ENCODE results near the gene STXBP2. TPM values are rescaled to one million over a fixed set of nuclear protein-coding genes. Genes with fewer than 3 reads are reported as not detected.

Gene STXBP2
- total and polyA plus RNA-seq, 2 experiments from 2014 or later = 58.6 to 142 TPM

- Histone ChIP-seq H3K4me1 (ENCODE audit: insufficient read depth) (no peaks in the 10 kb centered on the region), H4K20me1 (ENCODE audit: insufficient read depth, poor library complexity, severe bottlenecking) (no peaks in the 10 kb centered on the region), H3K27me3 (no peaks in the 10 kb centered on the region), H2AFZ (no peak overlapping the region), H3K36me3 (replicated peaks; ENCODE audit: insufficient read depth, low read depth) (no peaks in the 10 kb centered on the region), H3K79me2 (no peaks in the 10 kb centered on the region), H3K4me2 (no peak overlapping the region), H3K9me2 (replicated peaks; ENCODE audit: insufficient read depth) (no peaks in the 10 kb centered on the region), H3K9me3 (ENCODE audit: low read depth) (no peaks in the 10 kb centered on the region), H3K4me3 (no peak overlapping the region), H3K27ac (no peak overlapping the region)
- WGBS (ENCODE audit: low lambda C conversion rate, missing lambda C conversion rate) = 90% methylated on average over 7 of the region's 8 CpGs
- DNase-seq (ENCODE audit: low spot score) = no peak
- no peak for TF ChIP-seq CTCF (IDR thresholded peaks at IDR 0.05; ENCODE audit: poor library complexity)
- no peak for TF ChIP-seq EZH2phosphoT487 (IDR thresholded peaks at IDR 0.05; ENCODE audit: low read depth, severe bottlenecking, unreplicated experiment)
- no peak for TF ChIP-seq EZH2 (IDR thresholded peaks at IDR 0.05; ENCODE audit: borderline replicate concordance)
Measured at GRCh38 chr19:7646426-7646700, 9.5 kb downstream of the STXBP2 start.

- Histone ChIP-seq H3K4me2 (no peak overlapping the region), H3K27ac (no peak overlapping the region), H3K79me2 (no peaks in the 10 kb centered on the region), H4K20me1 (ENCODE audit: insufficient read depth, poor library complexity, severe bottlenecking) (no peaks in the 10 kb centered on the region), H3K36me3 (replicated peaks; ENCODE audit: insufficient read depth, low read depth) (no peaks in the 10 kb centered on the region), H2AFZ (no peak overlapping the region), H3K4me3 (no peak overlapping the region), H3K27me3 (no peaks in the 10 kb centered on the region), H3K4me1 (ENCODE audit: insufficient read depth) (no peaks in the 10 kb centered on the region), H3K9me3 (ENCODE audit: low read depth) (no peaks in the 10 kb centered on the region), H3K9me2 (replicated peaks; ENCODE audit: insufficient read depth) (no peaks in the 10 kb centered on the region)
- no peak for DNase-seq (ENCODE audit: low spot score)
- WGBS (ENCODE audit: low lambda C conversion rate, missing lambda C conversion rate) = 98% methylated on average over 19 of the region's 26 CpGs
- TF ChIP-seq CTCF (IDR thresholded peaks at IDR 0.05; ENCODE audit: poor library complexity) (no peak), EZH2 (IDR thresholded peaks at IDR 0.05; ENCODE audit: borderline replicate concordance) (no peak), EZH2phosphoT487 (IDR thresholded peaks at IDR 0.05; ENCODE audit: low read depth, severe bottlenecking, unreplicated experiment) (no peak)
Measured at GRCh38 chr19:7647156-7647555, 10.2 kb downstream of the STXBP2 start.

- no peaks in the 10 kb centered on the region for H3K9me2 ChIP-seq (replicated peaks; ENCODE audit: insufficient read depth)
- no peaks in the 10 kb centered on the region for H3K4me1 ChIP-seq (ENCODE audit: insufficient read depth)
- no peak overlapping the region for H3K4me3 ChIP-seq
- H3K27ac ChIP-seq = no peak overlapping the region
- H3K9me3 ChIP-seq (ENCODE audit: low read depth) = no peaks in the 10 kb centered on the region
- H3K27me3 ChIP-seq = no peaks in the 10 kb centered on the region
- no peaks in the 10 kb centered on the region for H4K20me1 ChIP-seq (ENCODE audit: insufficient read depth, poor library complexity, severe bottlenecking)
- H3K36me3 ChIP-seq (replicated peaks; ENCODE audit: insufficient read depth, low read depth) = no peaks in the 10 kb centered on the region
- H3K79me2 ChIP-seq = no peaks in the 10 kb centered on the region
- DNase-seq (ENCODE audit: low spot score) = no peak
- H2AFZ ChIP-seq = no peak overlapping the region
- 94% methylated on average over 15 of the region's 15 CpGs for WGBS (ENCODE audit: low lambda C conversion rate, missing lambda C conversion rate)
- no peak for TF ChIP-seq EZH2phosphoT487 (IDR thresholded peaks at IDR 0.05; ENCODE audit: low read depth, severe bottlenecking, unreplicated experiment)
- no peak for TF ChIP-seq EZH2 (IDR thresholded peaks at IDR 0.05; ENCODE audit: borderline replicate concordance)
- TF ChIP-seq CTCF (IDR thresholded peaks at IDR 0.05; ENCODE audit: poor library complexity) = no peak
- no peak overlapping the region for H3K4me2 ChIP-seq
Measured at GRCh38 chr19:7648265-7649014, 11.5 kb downstream of the STXBP2 start.
